HEK293T (cell line): ENCODE measurements around the gene SBF1.

Experiments
- CTCF ChIA-PET: fragments of 350-600 bp; formaldehyde crosslinking; extraction: SDS; loops from one replicate; lab custom pipeline; 2021; ENCODE audit warnings: antibody characterized with exemption, inconsistent platforms; lab: Yijun Ruan, JAX
- POLR2A ChIA-PET: fragments of 350-600 bp; formaldehyde crosslinking; extraction: SDS; loops from one replicate; lab custom pipeline; 2020; ENCODE audit warnings: antibody characterized with exemption, inconsistent platforms; lab: Yijun Ruan, JAX
- DNase-seq: peaks from one replicate; pipeline ENCODE4 v3.0.0; 2012; ENCODE audit warnings: mixed read lengths; ENCODE audit errors: extremely low spot score
- ARNT ChIP-seq: fragments of 450-650 bp; IDR thresholded peaks from 2 replicates; pipeline ENCODE4 v1.6.1; 2017; ENCODE audit warnings: mild to moderate bottlenecking
- BHLHE40 ChIP-seq: fragments of 450-650 bp; IDR thresholded peaks from 2 replicates; pipeline ENCODE4 v1.6.1; 2016; ENCODE audit warnings: mild to moderate bottlenecking, moderate library complexity, borderline replicate concordance
- CTBP1 ChIP-seq: fragments of 450-650 bp; IDR thresholded peaks from 2 replicates; pipeline ENCODE4 v1.6.1; 2016; ENCODE audit warnings: borderline replicate concordance
- ELF4 ChIP-seq: fragments of 450-650 bp; IDR thresholded peaks from 2 replicates; pipeline ENCODE4 v1.6.1; 2017; ENCODE audit warnings: antibody characterized with exemption
- FOXA1 ChIP-seq: fragments of 450-650 bp; IDR thresholded peaks from 2 replicates; pipeline ENCODE4 v1.6.1; 2016; ENCODE audit warnings: mild to moderate bottlenecking
- FOXK2 ChIP-seq: fragments of 450-650 bp; IDR thresholded peaks from 2 replicates; pipeline ENCODE4 v1.6.1; 2016; ENCODE audit warnings: mild to moderate bottlenecking
- FOXM1 ChIP-seq: fragments of 450-650 bp; IDR thresholded peaks from 2 replicates; pipeline ENCODE4 v1.6.1; 2017; ENCODE audit warnings: mild to moderate bottlenecking, borderline replicate concordance
- HDGF ChIP-seq: fragments of 450-650 bp; IDR thresholded peaks from 2 replicates; pipeline ENCODE4 v1.6.1; 2017; ENCODE audit warnings: antibody characterized with exemption, borderline replicate concordance
- L3MBTL2 ChIP-seq: fragments of 450-650 bp; conservative IDR thresholded peaks from 2 replicates; pipeline ENCODE4 v1.6.1; 2016; ENCODE audit warnings: mild to moderate bottlenecking
- LEF1 ChIP-seq: fragments of 450-650 bp; IDR thresholded peaks from 2 replicates; pipeline ENCODE4 v1.6.1; 2017; ENCODE audit warnings: mild to moderate bottlenecking, borderline replicate concordance
- NFRKB ChIP-seq: fragments of 450-650 bp; IDR thresholded peaks from 2 replicates; pipeline ENCODE4 v1.6.1; 2016; ENCODE audit warnings: mild to moderate bottlenecking, moderate library complexity
- PKNOX1 ChIP-seq: fragments of 450-650 bp; IDR thresholded peaks from 2 replicates; pipeline ENCODE4 v1.6.1; 2016
- SP1 ChIP-seq: fragments of 450-650 bp; IDR thresholded peaks from 2 replicates; pipeline ENCODE4 v1.6.1; 2017
- SUZ12 ChIP-seq: fragments of 450-650 bp; IDR thresholded peaks from 2 replicates; pipeline ENCODE4 v1.6.1; 2016; ENCODE audit warnings: mild to moderate bottlenecking
- TARDBP ChIP-seq: fragments of 450-650 bp; IDR thresholded peaks from 2 replicates; pipeline ENCODE4 v1.6.1; 2016
- ZNF384 ChIP-seq: fragments of 450-650 bp; IDR thresholded peaks from 2 replicates; pipeline ENCODE4 v1.6.1; 2016

SBF1 gene

GRCh38 chr22:50483106-50483505 is 8.3 kb upstream of the SBF1 start:
- TF ChIP-seq ZNF384 (no peak), TARDBP (no peak), HDGF (no peak), LEF1 (no peak), ARNT (no peak), FOXK2 (no peak), BHLHE40 (no peak), PKNOX1 (no peak), CTBP1 (no peak), L3MBTL2 (no peak), SP1 (no peak), NFRKB (no peak), SUZ12 (no peak), FOXA1 (no peak), FOXM1 (no peak), ELF4 (no peak)
- no peak for DNase-seq
- ChIA-PET POLR2A (interaction anchor here (1.0 kb wide), 1 partner anchor 26 kb away, joined by 3 read pairs; no protein-coding TSS in a partner anchor), CTCF (no interaction called here)

GRCh38 chr22:50482107-50483074 is 7.6 kb upstream of the SBF1 start:
- POLR2A ChIA-PET: interaction anchor here (1.0 to 1.2 kb wide), 2 partner anchors 25 to 27 kb away, joined by 3 to 4 read pairs; partner anchors contain the start of genes LMF2 and NCAPH2

GRCh38 chr22:50481440-50482106 is 6.7 kb upstream of the SBF1 start, which contains the start of gene ADM2:
Gene ADM2, plus strand, starts transcription at chr22:50481543. Its CDS starts 305 bp downstream, at chr22:50481848.
- ChIA-PET POLR2A (interaction anchor here (1.2 kb wide), 1 partner anchor 26 kb away, joined by 4 read pairs; the partner anchor contains the start of genes LMF2 and NCAPH2), CTCF (interaction anchor here (0.5 kb wide), 1 partner anchor 106 kb away, joined by 4 read pairs; no protein-coding TSS in a partner anchor)

More at GRCh38 chr22:50482107-50483074, 7.6 kb upstream of the SBF1 start:
- DNase-seq: no peak
- TF ChIP-seq ZNF384: no peak
- TF ChIP-seq FOXA1: no peak
- no peak for TF ChIP-seq CTBP1
- TF ChIP-seq SUZ12: no peak
- no peak for TF ChIP-seq L3MBTL2
- no peak for TF ChIP-seq SP1
- TF ChIP-seq HDGF: no peak
- no peak for TF ChIP-seq FOXM1
- no peak for TF ChIP-seq ARNT
- no peak for TF ChIP-seq ELF4
- CTCF ChIA-PET: no interaction called here

GRCh38 chr22:50481045-50481439 is 6.2 kb upstream of the SBF1 start:
- ChIA-PET POLR2A (interaction anchor here (1.2 kb wide), 1 partner anchor 27 kb away, joined by 4 read pairs; the partner anchor contains the start of genes LMF2 and NCAPH2), CTCF (interaction anchor here (0.5 to 1.1 kb wide), 2 partner anchors 9 to 106 kb away, joined by 4 read pairs; no protein-coding TSS in a partner anchor)
- TF ChIP-seq ELF4: no peak
- no peak for TF ChIP-seq ARNT
- TF ChIP-seq HDGF: no peak
- no peak for TF ChIP-seq TARDBP
- DNase-seq: no peak

More at GRCh38 chr22:50481440-50482106, 6.7 kb upstream of the SBF1 start, which contains the start of gene ADM2:
- no peak for DNase-seq
- TF ChIP-seq TARDBP (no peak), PKNOX1 (no peak), SUZ12 (no peak), CTBP1 (no peak), HDGF (no peak), SP1 (no peak), FOXM1 (no peak), FOXK2 (no peak), BHLHE40 (no peak), ZNF384 (no peak), LEF1 (no peak), NFRKB (no peak), L3MBTL2 (no peak), FOXA1 (no peak), ARNT (no peak), ELF4 (no peak)

GRCh38 chr22:50479721-50480120 is 4.9 kb upstream of the SBF1 start:
- ChIA-PET POLR2A (interaction anchor here (0.9 kb wide), 1 partner anchor 28 kb away, joined by 3 read pairs; the partner anchor contains the start of genes LMF2 and NCAPH2), CTCF (interaction anchor here (1.1 kb wide), 1 partner anchor 10 kb away, joined by 4 read pairs; no protein-coding TSS in a partner anchor)
- DNase-seq: no peak
- TF ChIP-seq PKNOX1: no peak
- no peak for TF ChIP-seq SUZ12
- TF ChIP-seq NFRKB: no peak
- TF ChIP-seq FOXM1: no peak
- no peak for TF ChIP-seq ARNT
- no peak for TF ChIP-seq FOXK2
- no peak for TF ChIP-seq BHLHE40
- no peak for TF ChIP-seq HDGF
- TF ChIP-seq TARDBP: no peak
- no peak for TF ChIP-seq FOXA1
- TF ChIP-seq CTBP1: no peak
- TF ChIP-seq L3MBTL2: no peak
- no peak for TF ChIP-seq SP1
- no peak for TF ChIP-seq LEF1
- TF ChIP-seq ZNF384: no peak
- no peak for TF ChIP-seq ELF4
